IPS-18a (cell line): ENCODE measurements around the gene CNNM3.

Experiments used
- H3K27ac ChIP-seq: one replicate; pipeline ENCODE4 v1.5.1; 2013; ENCODE audit warnings: low read length
- H3K27me3 ChIP-seq: one replicate; pipeline ENCODE4 v1.6.1; 2013; ENCODE audit warnings: mild to moderate bottlenecking, low read length; ENCODE audit not compliant: control insufficient read depth, insufficient read depth
- H3K36me3 ChIP-seq: one replicate; pipeline ENCODE4 v1.6.1; 2013; ENCODE audit warnings: low read depth, low read length; ENCODE audit not compliant: control insufficient read depth
- H3K4me1 ChIP-seq: one replicate; pipeline ENCODE4 v1.6.1; 2013; ENCODE audit warnings: low read depth, low read length; ENCODE audit not compliant: control insufficient read depth
- H3K4me3 ChIP-seq: one replicate; pipeline ENCODE4 v1.5.1; 2013; ENCODE audit warnings: low read length
- H3K9ac ChIP-seq: one replicate; pipeline ENCODE4 v1.6.1; 2013; ENCODE audit warnings: mild to moderate bottlenecking, low read length, moderate library complexity
- H3K9me3 ChIP-seq: one replicate; pipeline ENCODE4 v1.6.1; 2013; ENCODE audit warnings: low read depth, low read length; ENCODE audit not compliant: control insufficient read depth

CNNM3 gene

DNA sequence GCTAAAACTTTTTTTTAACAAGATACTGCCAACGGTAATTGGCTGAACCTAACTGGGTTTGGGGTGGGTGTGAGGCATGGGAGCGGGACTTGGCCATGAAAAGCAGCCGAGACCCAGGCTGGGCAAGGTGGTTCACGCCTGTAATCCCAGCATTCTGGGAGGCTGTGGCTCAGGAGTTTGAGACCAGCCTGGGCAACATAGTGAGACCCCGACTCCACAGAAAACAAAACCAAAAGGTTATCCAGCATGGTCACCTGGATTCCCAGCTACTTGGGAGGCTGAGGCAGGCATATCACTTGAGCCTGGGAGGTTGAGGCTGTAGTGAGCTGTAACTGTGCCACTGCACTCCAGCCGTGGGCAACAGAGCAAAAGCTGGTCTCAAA, 64.8 kb downstream of the CNNM3 start:
- H3K27ac ChIP-seq, result peak overlapping the region; percentile 26
- H3K9me3 ChIP-seq, result no peaks in the 10 kb centered on the region
- no peaks in the 10 kb centered on the region for H3K36me3 ChIP-seq
- H3K4me3 ChIP-seq, result peak overlapping the region; percentile 35
- no peaks in the 10 kb centered on the region for H3K27me3 ChIP-seq
- peaks cover 29% of the 10 kb centered on the region for H3K4me1 ChIP-seq
- peak overlapping the region; percentile 19 for H3K9ac ChIP-seq

DNA sequence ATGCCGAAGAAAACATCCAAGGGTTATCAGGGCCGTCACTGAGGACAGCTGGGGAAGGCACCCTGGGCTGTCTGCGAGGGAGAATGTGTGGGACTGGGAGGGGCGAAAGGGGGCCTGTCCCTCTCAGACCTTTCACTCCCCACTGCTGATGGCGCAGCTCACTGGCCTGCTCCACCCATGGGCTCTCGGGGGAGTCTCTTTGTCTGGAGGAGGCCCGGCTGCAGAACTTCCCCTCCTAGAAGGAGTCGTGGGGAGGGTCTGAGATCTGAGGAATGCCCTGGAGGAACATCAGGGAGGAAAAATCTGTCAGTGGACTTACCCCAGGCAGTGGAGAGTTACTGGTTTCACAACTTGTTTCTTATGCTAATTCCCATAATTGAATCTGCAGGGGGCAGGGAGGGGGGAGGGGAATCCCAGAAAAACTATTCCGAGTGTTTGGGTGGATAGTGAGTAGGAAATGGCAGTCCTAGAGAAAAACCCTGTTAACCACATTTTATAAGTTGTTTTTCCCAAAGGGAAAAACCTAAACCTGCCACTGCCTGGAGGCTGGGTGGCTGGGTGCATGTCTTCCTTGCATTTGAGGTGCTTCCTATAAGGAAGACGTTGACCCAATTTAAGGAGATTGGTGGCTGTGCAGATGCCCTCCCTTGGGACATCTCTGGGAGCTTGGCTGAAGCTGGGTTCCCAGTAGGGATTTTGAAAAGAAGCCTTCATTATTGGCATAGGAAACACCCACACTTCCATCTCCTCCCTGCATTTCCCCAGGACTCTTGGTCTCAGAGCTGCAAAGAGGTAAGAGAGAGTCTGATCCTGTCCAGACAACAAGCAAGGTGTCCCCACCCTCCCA, 65.5 kb downstream of the CNNM3 start:
- peaks cover 23% of the 10 kb centered on the region for H3K4me1 ChIP-seq

DNA sequence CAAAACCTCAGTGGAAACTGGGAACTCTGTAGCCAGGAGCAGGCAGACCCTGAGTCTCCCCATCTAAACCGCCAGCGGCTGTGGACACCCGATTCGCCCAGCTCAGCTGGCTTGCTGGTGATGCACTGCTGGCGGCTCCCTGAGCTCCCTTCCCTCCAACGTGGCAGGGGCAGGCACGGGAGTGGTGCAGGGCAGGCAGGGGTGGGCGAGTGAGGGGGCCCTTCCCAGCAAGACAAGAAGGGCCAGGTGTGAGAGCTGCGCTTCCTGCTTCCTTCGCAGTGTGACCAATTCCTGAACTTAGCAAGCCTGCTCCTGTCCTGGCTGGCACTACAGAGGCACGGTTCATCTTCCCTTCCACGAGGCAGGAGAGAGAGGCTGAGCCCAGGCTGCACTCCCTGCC, 66.2 kb downstream of the CNNM3 start:
- Histone ChIP-seq H3K9me3 (no peaks in the 10 kb centered on the region), H3K36me3 (no peaks in the 10 kb centered on the region), H3K4me1 (peaks cover 19% of the 10 kb centered on the region), H3K9ac (peak overlapping the region; percentile 14), H3K27me3 (no peaks in the 10 kb centered on the region), H3K4me3 (peak overlapping the region; percentile 35), H3K27ac (no peak overlapping the region)

More for the DNA sequence above, 65.5 kb downstream of the CNNM3 start:
- H3K9me3 ChIP-seq, result no peaks in the 10 kb centered on the region
- peak overlapping the region; percentile 35 for H3K4me3 ChIP-seq
- H3K9ac ChIP-seq, result peak overlapping the region; percentile 19
- no peaks in the 10 kb centered on the region for H3K36me3 ChIP-seq
- H3K27ac ChIP-seq, result peak overlapping the region; percentile 26
- H3K27me3 ChIP-seq, result no peaks in the 10 kb centered on the region

DNA sequence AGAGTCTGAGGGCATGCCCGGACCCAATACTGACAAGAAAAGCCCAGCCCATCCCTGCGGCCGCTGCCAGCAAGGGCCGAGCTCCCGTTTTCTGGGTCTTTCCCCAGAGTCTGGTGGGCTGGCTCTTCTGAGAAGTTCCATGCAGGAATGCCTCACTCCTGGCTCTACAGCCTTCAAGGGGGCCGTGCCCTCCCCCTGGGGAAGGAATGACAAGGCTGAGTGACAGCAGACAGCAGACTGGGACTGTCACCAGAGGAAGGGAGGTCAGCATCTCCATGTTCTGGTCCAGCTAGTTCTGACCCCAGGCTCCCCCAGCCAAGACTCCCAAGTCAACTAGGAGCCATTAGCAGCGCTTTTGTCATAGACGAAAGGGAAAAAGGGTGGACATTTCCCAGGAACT, 66.8 kb downstream of the CNNM3 start:
- Histone ChIP-seq H3K4me1 (peaks cover 19% of the 10 kb centered on the region), H3K9me3 (no peaks in the 10 kb centered on the region), H3K9ac (no peak overlapping the region), H3K27ac (no peak overlapping the region), H3K27me3 (no peaks in the 10 kb centered on the region), H3K4me3 (no peak overlapping the region), H3K36me3 (no peaks in the 10 kb centered on the region)

DNA sequence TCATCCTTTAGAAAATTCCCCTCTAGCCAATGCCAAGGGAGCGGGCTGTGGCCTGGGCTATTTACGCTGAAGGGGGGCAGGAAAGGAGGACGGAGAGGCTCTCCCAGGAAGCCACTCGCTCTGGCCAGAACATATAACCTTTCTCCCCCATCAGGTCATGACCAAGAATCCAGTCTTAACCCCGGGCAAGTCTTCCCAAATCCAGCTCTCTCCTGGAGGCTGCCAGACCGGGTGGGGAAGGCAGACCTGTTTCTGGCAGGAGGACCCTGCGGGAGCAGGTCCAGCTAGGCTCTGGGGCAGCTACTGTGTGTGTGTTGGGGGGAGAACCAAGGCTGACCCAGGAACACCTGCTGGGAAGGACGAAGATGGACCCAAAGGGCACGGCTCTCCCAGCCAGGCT, 67.2 kb downstream of the CNNM3 start:
- no peak overlapping the region for H3K4me3 ChIP-seq
- no peaks in the 10 kb centered on the region for H3K36me3 ChIP-seq
- H3K4me1 ChIP-seq, result peaks cover 19% of the 10 kb centered on the region
- H3K9me3 ChIP-seq, result no peaks in the 10 kb centered on the region
- H3K9ac ChIP-seq, result no peak overlapping the region
- no peaks in the 10 kb centered on the region for H3K27me3 ChIP-seq
- H3K27ac ChIP-seq, result no peak overlapping the region
